Body of pancreas (tissue), 4 donors: Measurements from ENCODE around the gene TUT7. TPM values are rescaled to one million over a fixed set of nuclear protein-coding genes. Genes with fewer than 3 reads are reported as not detected.
A peak's percentile ranks its signal among the peaks of the same experiment; 100 is the strongest.

Experiments
- ATAC-seq: fragments of 150-250 bp; one replicate; pipeline ENCODE4 v1.9.1; 2016
- DNase-seq, 4 donors: peaks; one replicate each; pipeline ENCODE4 v3.0.0-alpha.2; 2019
- H3K27ac ChIP-seq, 4 donors: fragments of 200-600 bp; sonication (generic); 1 replicate in 3 of 4; 2 replicates in 1 of 4; pipeline versions ENCODE4 v1.5.1 to v1.6.1; 2016 to 2019; ENCODE audit warnings: mild to moderate bottlenecking in 1 of 4, mixed read lengths in 1 of 4, moderate library complexity in 1 of 4
- H3K27me3 ChIP-seq, 2 donors: fragments of 200-600 bp; sonication (generic); one replicate each; pipeline ENCODE4 v1.6.0; 2016; ENCODE audit warnings: mild to moderate bottlenecking in 1 of 2
- H3K36me3 ChIP-seq, 2 donors: fragments of 200-600 bp; sonication (generic); replicated peaks in 1 of 2; 2 replicates each; pipeline ENCODE4 v1.5.1; 2016; ENCODE audit warnings: low read depth in 2 of 2; ENCODE audit not compliant: insufficient read depth in 1 of 2
- H3K4me1 ChIP-seq: fragments of 200-600 bp; sonication (generic); one replicate; pipeline ENCODE4 v1.6.0; 2016
- H3K4me3 ChIP-seq, 2 donors: fragments of 200-600 bp; sonication (generic); 1 replicate in 1 of 2; 2 replicates in 1 of 2; pipeline ENCODE4 v1.5.1; 2016 to 2019
- H3K9me3 ChIP-seq, 3 donors: fragments of 200-600 bp; sonication (generic); 1 replicate in 2 of 3; 2 replicates in 1 of 3; pipeline ENCODE4 v1.5.1; 2016
- CTCF ChIP-seq, 7 experiments: fragments of 450-650 bp in 4 of 7; fragments of 200-600 bp in 3 of 7; sonication (generic) in 3 of 7; IDR thresholded peaks; one replicate each; pipeline ENCODE4 v1.5.1; 2016 to 2019; ENCODE audit warnings: antibody characterized with exemption in 7 of 7
- POLR2A ChIP-seq, 3 donors: fragments of 450-650 bp; IDR thresholded peaks; one replicate each; pipeline ENCODE4 v1.6.1; 2016; ENCODE audit warnings: antibody characterized with exemption in 3 of 3, mild to moderate bottlenecking in 2 of 3
- WGBS, 2 donors: methylation state at CpG; one replicate each; pipeline ENCODE4 v1.1.5; 2017; 5-methylcytosine and 5-hydroxymethylcytosine counted together
- intact Hi-C: fragments of 100-400 bp; cut with DNase I; formaldehyde crosslinking; loops from one replicate; pipeline ENCODE4 v1.15.1; 2023
- total RNA-seq, 2 donors: library from RNA; depleted of rRNA; stranded (reverse); fragments of >200 nt; gene quantifications; one replicate each; pipeline ENCODE4 v1.1.0, GENCODE V29; 2016

The TUT7 gene
- total RNA-seq, 2 donors from 2014 or later: 24.4 to 60.3 TPM

GRCh38 chr9:86248746-86249145 lies 105.5 kb downstream of the TUT7 start:
- Histone ChIP-seq H3K4me1 (no peaks in the 10 kb centered on the region), H3K36me3 (no peaks in the 10 kb centered on the region), H3K4me3 (no peak overlapping the region), H3K27ac (no peak overlapping the region), H3K9me3 (no peaks in the 10 kb centered on the region), H3K27me3 (no peaks in the 10 kb centered on the region)
- DNase-seq: no peak
- WGBS, 2 donors: 79 to 82% methylated on average over 4 of the region's 4 CpGs
- intact Hi-C loops: no loop called here
- ATAC-seq: no peak
- TF ChIP-seq POLR2A (IDR thresholded peaks at IDR 0.05) (no peak), CTCF (IDR thresholded peaks at IDR 0.05) (no peak)

GRCh38 chr9:86246752-86247161 lies 107.5 kb downstream of the TUT7 start:
- peak; percentile 7 to 29 (median 16) for DNase-seq
- no peaks in the 10 kb centered on the region for H3K9me3 ChIP-seq
- no peak overlapping the region for H3K27ac ChIP-seq
- WGBS, 2 donors: 33 to 38% methylated on average over 6 of the region's 6 CpGs
- H3K27me3 ChIP-seq: no peaks in the 10 kb centered on the region
- peak; percentile 30 for ATAC-seq
- H3K4me3 ChIP-seq: no peak overlapping the region
- TF ChIP-seq CTCF (IDR thresholded peaks at IDR 0.05): no peak
- no peak for TF ChIP-seq POLR2A (IDR thresholded peaks at IDR 0.05)
- no peaks in the 10 kb centered on the region for H3K36me3 ChIP-seq
- intact Hi-C loops: no loop called here
- no peaks in the 10 kb centered on the region for H3K4me1 ChIP-seq

GRCh38 chr9:86242071-86242470 lies 112.1 kb downstream of the TUT7 start:
- no peaks in the 10 kb centered on the region for H3K4me1 ChIP-seq
- H3K9me3 ChIP-seq: no peaks in the 10 kb centered on the region
- DNase-seq (no peak), ATAC-seq (no peak)
- H3K4me3 ChIP-seq: no peak overlapping the region
- intact Hi-C loops: no loop called here
- H3K36me3 ChIP-seq: no peaks in the 10 kb centered on the region
- H3K27me3 ChIP-seq: no peaks in the 10 kb centered on the region
- TF ChIP-seq CTCF (IDR thresholded peaks at IDR 0.05): no peak
- no peak for TF ChIP-seq POLR2A (IDR thresholded peaks at IDR 0.05)
- H3K27ac ChIP-seq: no peak overlapping the region
- WGBS, 2 donors: 56 to 57% methylated on average over 2 of the region's 2 CpGs

GRCh38 chr9:86241216-86241615 lies 113.0 kb downstream of the TUT7 start:
- intact Hi-C loops: no loop called here
- Histone ChIP-seq H3K36me3 (no peaks in the 10 kb centered on the region), H3K4me3 (no peak overlapping the region), H3K27me3 (no peaks in the 10 kb centered on the region), H3K9me3 (no peaks in the 10 kb centered on the region), H3K4me1 (no peaks in the 10 kb centered on the region), H3K27ac (no peak overlapping the region)
- TF ChIP-seq POLR2A (IDR thresholded peaks at IDR 0.05) (no peak), CTCF (IDR thresholded peaks at IDR 0.05) (no peak)
- no peak for DNase-seq
- no peak for ATAC-seq
- 62 to 75% methylated on average over 7 of the region's 7 CpGs for WGBS, 2 donors

GRCh38 chr9:86238861-86239770 lies 115.1 kb downstream of the TUT7 start:
- Histone ChIP-seq H3K9me3 (no peaks in the 10 kb centered on the region), H3K4me3 (no peak overlapping the region), H3K4me1 (no peaks in the 10 kb centered on the region), H3K36me3 (no peaks in the 10 kb centered on the region), H3K27ac (no peak overlapping the region), H3K27me3 (no peaks in the 10 kb centered on the region)
- 59% methylated on average over 10 of the region's 10 CpGs for WGBS, 2 donors
- ATAC-seq (no peak), DNase-seq (no peak)
- intact Hi-C loops: no loop called here
- TF ChIP-seq POLR2A (IDR thresholded peaks at IDR 0.05) (no peak), CTCF (IDR thresholded peaks at IDR 0.05) (peak in 4 of 7 experiments; percentile 15 to 28 (median 22))
